RPMI8226 (cell line): Measurements from ENCODE around the gene GNG7.
"Not testable (repeated sequence)": the region's sequence is repeated elsewhere in the genome, so short reads cannot be mapped to it uniquely, and the experiment has no call there.

ENCODE experiments used
- DNase-seq: peaks from one replicate; pipeline ENCODE4 v3.0.0-alpha.2; 2015

The GNG7 gene

DNA sequence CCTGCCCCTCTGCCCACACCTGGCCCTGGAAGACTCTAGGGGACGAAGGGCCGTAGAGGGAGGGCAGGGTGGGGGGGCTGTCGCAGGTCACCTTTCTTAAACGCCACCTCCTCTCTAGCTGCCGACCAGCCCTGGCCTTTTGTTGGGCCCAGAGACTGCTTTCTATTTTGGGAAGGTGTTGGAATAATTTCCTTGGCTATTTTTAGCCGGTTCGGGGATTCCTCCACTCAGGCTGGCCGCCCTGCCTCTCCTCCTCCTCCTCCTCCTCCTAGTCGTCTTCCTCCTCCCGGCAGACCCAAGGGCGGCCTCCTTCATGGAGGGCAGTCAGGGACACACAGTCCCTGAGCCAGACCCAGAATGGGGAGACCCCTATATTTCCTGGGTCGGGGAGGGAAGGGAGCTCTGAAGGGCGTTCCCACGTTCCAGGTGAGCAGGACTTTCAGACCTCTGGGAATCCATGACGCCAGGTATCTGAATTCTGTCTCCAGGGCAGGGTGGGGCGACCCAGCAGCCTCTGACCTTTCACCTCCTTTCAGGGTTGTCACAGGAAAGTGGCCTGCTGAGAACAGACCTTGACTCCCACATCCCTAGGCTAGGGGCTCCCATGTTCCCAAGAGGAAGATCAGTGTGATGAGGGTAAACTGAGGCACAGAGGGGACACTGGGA, 206.7 kb downstream of the GNG7 start:
- DNase-seq: no peak

- DNase-seq: peak; percentile 87
These were observed 207.3 kb downstream of the GNG7 start for GRCh38 chr19:2495130-2495641.

DNA sequence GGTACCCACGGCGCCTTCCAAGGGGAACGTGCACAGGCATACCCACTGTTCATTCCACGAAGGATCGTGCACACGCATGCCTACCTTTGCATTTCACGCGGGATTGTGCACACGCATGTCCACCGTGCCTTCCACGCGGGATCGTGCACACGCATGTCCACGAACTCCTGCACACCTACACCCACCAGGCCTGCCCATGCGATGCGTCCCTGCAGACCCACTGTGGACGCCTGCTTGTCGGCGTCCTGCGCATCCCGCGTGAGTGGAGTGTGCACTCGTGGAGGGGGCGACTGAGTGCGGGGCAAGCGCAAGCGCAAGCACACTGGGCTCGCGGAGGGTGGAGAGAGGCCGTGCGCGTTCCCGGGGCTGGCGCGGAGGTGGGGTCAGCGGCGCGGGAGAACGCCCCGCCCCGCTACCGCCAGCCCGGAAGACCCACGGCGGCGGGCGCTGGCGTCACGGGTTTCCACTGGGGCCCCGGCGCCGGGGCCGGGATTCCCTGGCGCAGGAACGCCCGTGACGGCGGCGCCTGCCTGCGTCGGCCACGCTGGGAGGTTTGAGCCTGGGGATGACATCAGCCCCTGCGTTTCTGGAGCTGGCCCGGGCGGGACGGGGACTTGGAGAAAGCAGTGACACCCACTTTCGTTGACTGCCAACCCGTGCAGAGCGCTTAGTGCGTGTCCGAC, 207.9 kb downstream of the GNG7 start:
- peak; percentile 74 for DNase-seq

DNA sequence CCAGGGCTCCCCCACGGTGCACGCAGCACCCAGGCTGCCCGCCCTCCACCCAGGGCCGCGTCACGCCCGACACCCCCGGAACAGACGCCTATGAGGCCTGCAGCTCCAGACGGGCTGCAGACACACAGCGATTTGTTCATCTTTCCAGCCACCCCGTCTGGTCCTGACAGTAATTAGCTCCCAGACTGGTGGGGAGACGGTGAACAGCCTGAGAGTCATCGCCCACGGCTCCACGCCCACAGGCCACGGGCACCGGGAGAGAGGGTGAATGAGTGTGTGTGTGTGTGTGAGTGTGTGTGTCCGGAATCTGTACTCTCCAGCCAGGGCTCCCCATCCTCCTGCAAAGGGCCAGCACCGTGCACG, 208.4 kb downstream of the GNG7 start:
- no peak for DNase-seq

GRCh38 chr19:2493448-2493847, 209.0 kb downstream of the GNG7 start:
- DNase-seq: not testable (repeated sequence)

DNA sequence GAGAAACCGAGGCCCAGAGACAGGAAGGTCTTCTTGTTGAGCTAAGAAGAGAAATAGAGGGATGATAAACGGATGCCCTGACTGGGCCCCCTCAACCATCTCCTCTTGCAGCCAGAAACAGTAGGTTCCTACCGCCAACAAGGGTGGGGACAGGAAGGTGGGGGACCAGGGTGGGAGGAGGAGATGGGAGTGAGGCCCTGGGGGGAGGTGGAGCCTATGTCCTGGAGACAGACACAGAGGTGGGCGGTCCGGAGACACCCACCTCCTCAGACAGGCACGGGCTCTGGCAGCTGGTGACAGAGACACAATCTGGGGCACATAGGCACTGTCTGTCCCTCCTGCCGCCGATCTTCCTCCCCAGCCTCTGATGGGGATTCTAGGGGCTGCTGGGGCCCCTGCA, 209.6 kb downstream of the GNG7 start:
- DNase-seq: no peak

GRCh38 chr19:2491130-2491801, 211.2 kb downstream of the GNG7 start:
- DNase-seq: peak; percentile 99

DNA sequence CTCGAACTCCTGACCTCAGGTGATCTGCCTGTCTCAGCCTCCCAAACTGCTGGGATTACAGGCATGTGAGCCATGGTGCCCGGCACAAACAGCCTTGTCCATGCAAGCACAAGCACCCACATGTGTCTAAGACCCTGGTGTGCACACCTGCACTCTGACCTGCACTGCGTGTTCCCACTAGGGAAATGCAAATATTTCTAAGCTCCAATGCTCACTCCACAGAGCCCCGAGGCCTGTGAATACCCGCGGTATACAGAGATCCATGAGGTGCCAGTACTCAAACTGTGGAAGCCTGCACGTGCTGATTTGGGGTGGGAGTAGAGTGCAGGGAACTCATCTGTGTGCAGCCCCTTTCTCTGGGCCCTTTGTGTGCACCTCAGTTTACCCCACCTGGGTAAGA, 211.8 kb downstream of the GNG7 start:
- DNase-seq: peak; percentile 60

- DNase-seq: peak; percentile 90
These were observed 213.4 kb downstream of the GNG7 start for GRCh38 chr19:2488942-2489731.

DNA sequence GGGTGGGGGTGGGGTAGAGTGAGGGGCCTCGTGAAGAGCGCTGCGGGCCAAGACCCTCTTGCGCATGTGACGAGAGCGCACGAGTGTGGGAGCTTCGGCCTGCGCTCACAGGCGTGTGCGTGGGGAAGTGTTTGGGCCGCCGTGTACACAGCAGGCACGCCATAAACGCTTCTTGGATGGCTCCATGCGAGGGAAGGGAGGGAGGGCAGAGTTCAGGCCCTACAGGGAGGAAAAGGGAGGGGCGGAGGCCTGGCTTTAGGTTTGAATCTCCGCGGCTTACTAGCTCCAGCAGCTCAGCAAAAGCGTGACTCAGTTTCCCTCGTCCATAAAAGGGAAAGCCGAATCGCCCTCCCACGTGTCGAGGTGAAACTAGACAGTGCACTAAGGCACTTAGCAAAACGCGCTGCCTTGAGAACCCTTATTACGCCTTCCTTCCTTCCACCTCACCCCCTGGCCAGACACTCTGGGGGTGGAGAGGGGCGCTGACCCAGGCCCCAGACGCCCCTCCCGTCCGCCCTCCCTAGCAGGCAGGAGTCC, 214.0 kb downstream of the GNG7 start:
- no peak for DNase-seq

- DNase-seq: no peak
These were observed 214.7 kb downstream of the GNG7 start for GRCh38 chr19:2487842-2488241.

GRCh38 chr19:2487090-2487489, 215.4 kb downstream of the GNG7 start:
- DNase-seq: no peak

DNA sequence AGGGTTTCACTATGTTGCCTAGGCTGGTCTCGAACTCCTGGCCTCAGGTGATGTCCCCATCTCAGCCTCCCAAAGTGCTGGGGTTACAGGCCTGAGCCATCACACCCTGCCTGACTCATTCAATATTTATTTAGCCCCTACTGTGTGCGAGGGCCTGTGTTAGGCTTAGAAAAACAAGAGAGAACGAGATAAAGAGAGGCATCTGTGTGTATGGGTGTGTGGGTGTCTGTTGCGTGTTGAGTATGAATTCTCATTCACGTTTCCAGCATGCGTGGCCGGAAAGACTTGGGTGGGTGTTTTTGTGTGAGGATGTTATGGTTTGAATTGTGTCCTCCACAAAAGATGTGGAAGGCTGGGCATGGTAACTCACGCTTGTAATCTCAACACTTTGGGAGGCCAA, 217.1 kb downstream of the GNG7 start:
- no peak for DNase-seq

DNA sequence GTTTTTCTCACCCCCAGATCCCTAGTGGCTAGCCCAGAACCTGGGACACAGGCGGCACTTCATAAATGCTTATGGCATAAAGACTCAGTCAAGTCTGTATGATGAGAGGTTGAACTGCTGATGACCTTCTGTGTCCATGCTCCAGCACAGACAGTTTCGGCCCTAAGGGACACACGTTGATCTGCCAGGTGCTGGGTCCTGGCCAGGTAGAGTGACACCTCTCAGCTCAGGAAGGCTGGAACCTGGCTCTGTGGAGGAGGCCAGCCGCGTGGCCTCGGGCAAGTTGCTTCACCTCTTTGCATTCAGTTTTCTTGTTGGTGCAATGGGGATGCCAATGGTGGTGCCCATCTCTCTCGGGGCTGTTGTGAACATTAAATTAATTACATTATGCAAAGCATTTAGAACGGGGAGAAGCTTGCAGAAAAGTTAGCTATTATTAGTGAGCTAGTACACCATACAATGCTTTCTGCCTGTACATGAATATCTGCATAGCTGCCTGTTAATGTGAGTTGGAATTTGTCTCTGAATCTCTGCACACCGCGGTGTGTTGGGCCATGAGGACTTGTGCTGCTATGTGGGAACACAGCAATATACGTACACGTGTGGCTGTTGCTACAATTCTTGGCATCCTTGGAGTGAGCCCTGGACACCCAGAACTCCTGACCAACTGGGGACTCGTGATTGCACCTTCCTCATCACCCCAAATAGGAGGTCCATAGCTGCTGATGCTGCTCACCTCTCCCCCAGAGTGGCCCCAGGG, 218.1 kb downstream of the GNG7 start:
- DNase-seq: peak; percentile 51

- DNase-seq: no peak
These were observed 218.9 kb downstream of the GNG7 start for GRCh38 chr19:2483484-2484151.

GRCh38 chr19:2483084-2483483, 219.4 kb downstream of the GNG7 start:
- no peak for DNase-seq

DNA sequence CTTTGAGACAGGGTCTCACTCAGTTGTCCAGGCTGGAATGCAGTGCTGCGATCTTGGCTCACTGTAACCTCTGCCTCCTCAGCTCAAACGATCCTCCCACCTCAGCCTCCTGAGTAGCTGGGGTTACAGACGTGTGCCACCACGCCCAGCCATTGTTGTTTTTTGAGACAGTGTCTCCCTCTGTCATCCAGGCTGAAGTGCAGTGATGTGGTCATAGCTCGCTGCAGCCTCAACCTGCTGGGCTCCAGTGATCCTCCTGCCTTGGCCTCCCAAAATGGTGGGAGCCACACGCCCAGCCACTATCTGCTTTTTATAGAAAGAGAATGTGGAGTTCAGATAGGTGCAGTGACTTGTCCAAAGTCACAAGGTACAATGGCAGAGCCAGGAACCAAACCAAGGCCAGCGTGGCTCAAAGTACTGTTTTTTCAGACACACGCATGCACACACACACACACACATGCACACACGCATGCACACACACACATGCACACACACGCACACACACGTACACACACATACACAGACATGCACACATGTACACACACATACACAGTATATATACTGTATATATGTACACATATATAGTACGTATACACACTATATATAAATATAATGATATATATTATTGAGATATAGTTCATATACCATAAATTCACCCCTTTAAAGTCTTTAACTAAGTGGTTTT, 220.0 kb downstream of the GNG7 start:
- DNase-seq: no peak

- no peak for DNase-seq
These were observed 221.0 kb downstream of the GNG7 start for GRCh38 chr19:2481466-2481865.

DNA sequence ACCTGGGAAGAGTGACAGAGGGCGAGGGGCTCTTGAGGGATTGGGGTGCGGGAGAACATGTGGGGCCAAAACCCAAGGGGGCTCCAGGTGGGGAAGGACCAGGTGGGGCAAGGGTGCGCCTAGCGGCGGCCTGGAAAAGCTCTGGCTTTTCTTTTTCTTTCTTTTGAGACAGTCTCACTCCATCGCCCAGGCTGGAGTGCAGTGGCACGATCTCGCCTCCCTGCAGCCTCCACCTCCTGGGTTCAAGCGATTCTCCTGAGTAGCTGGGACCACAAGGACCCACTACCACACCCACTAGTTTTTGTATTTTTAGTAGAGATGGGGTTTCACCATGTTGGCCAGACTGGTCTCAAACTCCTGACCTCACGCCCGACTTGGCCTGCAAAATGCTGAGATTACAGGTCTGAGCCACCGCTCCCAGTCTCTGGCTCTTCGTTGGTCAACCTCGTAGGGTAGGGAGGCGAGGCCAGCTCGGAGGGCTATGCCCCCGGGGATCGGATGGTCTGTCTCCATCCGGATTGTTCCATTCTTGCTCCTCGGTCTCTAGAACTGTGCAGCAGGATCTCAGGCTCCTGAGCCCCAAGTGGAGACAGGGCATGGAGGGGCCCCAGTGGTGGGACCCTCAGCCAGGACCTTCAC, 222.8 kb downstream of the GNG7 start:
- peak; percentile 53 for DNase-seq

DNA sequence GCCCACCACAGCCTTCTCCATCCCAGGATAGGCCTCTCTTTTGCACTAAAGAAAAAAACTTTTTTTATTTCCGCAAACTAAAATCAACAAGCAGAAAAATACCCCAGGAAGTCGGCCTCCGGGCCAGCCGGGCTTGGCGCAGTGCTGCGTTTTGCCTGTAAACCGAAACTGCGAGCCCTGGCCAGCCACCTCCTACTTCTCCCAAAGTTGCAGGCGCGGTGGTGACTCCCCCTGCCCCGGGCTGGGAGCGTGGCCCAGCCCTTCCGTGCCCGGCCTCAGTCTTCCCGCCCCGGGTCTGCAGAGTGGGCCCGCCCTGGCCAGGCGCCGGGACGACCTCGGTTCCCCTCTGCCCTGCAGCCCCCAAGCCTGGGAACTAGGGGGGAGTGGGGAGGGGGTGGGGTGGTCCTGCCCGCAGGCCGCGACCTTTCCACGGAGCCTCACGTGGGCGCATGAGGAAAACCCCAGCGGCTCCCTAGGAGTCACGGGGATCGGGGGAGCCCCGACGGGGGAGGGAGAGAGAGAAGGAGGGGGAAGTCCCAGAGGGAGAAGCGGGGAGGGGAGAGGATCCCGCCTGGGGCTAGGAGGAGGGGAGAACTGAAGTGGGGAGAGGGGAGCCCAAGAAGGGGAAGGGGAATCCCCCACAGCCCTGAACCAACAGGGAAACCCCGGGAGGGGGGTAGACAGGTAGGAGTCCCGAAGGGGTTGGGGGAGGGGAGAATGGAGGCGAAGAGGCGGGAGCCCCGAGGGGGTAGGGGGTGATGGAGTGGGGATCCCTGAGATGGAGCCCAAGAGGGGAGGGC, 223.5 kb downstream of the GNG7 start:
- peak; percentile 86 for DNase-seq
